NCI-H1436 treated with DMSO at 0.1 percent for 48 hours (cell line): ENCODE results near the gene SLC6A11.

Experiments
- DNase-seq: peaks from one replicate; lab custom pipeline; 2025; lab: John Stamatoyannopoulos, UW

The SLC6A11 gene

DNA sequence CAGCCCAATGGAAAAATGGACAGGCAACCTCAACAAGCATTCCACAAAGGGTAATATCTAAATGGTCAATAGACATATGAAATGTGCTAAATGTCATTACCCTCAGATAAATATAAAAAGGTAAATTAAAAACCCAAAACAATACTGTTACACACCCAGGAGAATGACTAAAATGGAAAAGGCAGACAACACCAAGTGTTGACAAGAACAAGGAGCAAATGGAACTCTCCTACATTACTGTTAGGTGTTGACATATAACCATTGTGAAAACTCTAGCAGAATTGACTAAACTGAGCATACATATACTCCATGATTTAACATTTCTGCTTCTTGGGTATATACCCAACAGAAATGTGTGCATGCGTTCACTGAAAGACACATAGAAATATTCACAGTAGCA lies 25.3 kb upstream of the SLC6A11 start:
- no peak for DNase-seq

GRCh38 chr3:10792208-10792607 lies 23.8 kb upstream of the SLC6A11 start:
- no peak for DNase-seq

DNA sequence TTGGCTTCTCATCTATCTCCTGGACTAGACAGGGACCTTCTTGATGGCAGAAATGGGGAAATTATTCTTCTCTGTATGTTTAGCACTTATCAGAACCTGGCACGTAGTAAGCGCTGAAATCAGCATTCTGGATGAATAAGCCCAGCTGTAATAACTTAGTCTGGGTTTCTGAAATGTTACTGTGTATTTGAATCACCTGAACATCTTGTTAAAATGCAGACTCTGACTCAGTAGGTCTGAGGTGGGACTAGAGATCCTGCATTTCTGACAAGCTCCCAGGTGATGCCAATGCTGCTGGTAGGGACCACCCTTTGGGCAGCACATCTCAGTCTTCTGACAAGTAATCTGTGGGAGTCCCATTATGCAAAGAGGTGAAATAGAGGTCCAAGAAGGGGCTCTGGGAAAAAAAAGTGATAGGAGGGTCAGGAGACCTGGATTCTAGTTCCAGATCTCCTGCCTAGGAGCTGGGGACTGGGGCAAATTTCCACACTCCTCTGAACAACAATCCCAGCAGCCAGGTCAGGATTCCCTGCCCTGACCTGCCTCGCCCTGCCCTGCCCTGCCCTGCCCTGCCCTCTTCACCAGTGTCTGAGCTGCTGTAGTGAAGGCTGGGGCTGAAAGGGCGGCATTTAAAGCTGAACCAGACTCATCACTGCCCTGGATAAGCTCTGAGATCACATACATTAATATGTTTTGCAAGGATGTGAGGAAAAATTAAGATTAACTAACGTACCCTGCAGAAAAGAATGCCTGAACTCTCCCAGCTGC lies 17.2 kb upstream of the SLC6A11 start:
- DNase-seq, result no peak

GRCh38 chr3:10804183-10804648 lies 11.8 kb upstream of the SLC6A11 start:
- no peak for DNase-seq

DNA sequence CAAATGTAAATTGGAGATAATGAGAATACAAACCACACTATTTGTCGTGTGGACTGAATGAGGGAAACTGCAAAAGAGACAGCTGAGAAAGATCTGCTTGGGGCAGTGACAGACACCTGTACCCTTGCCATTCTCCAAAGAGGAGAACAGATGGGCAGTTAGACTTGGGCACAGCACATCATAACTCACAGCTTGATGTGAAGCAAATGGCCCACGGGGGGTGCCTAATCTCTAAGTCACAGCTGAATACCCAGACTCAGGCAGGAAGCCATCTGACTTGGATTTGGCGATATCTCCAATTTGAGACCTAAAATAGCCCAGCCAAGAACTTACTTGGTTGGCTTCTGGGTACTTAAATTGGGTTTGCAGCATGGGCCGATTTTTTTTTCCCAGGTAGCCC lies 10.0 kb upstream of the SLC6A11 start:
- DNase-seq, result no peak

GRCh38 chr3:10808130-10808735 lies 7.8 kb upstream of the SLC6A11 start:
- DNase-seq, result no peak

- no peak for DNase-seq
These were observed 7.1 kb upstream of the SLC6A11 start for GRCh38 chr3:10808974-10809373.

DNA sequence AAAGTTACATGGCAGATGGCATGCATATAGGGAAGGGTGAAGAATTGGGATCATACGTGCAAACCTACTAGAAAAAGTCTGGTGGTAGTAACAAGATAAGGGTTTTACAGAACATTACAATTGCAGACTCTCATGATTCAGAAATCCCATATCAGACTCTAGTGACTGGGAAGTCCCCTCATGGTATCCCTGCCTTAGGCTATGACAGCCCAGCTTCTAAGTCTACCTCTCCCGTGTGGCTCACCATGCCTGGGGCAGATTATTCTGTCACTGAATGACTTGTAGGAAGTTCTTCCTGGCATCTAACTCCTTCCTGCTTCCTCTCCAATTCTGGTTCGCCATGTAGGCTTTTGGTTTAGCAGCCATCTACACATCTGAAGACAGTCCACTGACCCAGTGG lies 5.7 kb upstream of the SLC6A11 start:
- no peak for DNase-seq

DNA sequence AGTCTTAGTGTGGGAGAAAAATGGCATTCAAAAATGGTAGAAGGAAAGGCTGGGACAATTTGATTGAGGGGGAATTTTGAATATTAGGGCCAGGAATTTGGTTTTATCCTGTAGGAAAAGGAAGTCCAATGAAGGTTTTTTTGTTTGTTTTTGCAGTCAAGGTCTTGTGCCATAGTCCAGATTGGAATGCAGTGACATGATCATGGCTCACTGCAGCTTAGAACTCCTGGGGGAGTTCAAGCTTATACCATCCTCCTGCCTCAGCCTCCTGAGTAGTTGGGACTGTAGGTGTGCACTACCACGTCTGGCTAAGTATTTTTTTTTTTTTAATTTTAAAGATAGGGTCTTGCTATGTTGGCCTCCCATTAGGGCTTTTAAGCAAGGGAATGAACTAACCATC lies 2.6 kb upstream of the SLC6A11 start:
- no peak for DNase-seq

- DNase-seq, result no peak
These were observed 1.4 kb upstream of the SLC6A11 start for GRCh38 chr3:10814623-10815022.

- DNase-seq, result no peak
These were observed 541 bp upstream of the SLC6A11 start for GRCh38 chr3:10815487-10815886.

- DNase-seq, result no peak
These were observed 830 bp downstream of the SLC6A11 start for GRCh38 chr3:10816863-10817253.

- no peak for DNase-seq
These were observed 1.5 kb downstream of the SLC6A11 start for GRCh38 chr3:10817506-10817905.

GRCh38 chr3:10822055-10822454 lies 6.0 kb downstream of the SLC6A11 start:
- no peak for DNase-seq

GRCh38 chr3:10822708-10823515 lies 6.9 kb downstream of the SLC6A11 start:
- DNase-seq, result no peak

DNA sequence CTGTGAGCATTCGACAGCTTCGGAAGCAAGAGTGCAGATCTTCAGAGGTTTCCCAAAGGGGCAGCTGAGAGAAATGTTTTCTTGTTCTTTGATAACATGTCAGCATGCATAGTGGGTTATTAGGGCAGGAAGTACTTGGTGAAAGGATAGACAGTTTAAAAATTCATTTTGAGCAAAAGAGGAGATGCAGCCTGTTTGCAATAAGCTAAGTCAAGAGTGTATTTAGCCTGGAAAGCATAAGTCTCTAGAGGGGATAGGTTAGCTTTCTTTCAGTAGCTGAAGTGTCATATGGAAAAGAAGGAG lies 7.4 kb downstream of the SLC6A11 start:
- no peak for DNase-seq

GRCh38 chr3:10824468-10824867 lies 8.4 kb downstream of the SLC6A11 start:
- no peak for DNase-seq

DNA sequence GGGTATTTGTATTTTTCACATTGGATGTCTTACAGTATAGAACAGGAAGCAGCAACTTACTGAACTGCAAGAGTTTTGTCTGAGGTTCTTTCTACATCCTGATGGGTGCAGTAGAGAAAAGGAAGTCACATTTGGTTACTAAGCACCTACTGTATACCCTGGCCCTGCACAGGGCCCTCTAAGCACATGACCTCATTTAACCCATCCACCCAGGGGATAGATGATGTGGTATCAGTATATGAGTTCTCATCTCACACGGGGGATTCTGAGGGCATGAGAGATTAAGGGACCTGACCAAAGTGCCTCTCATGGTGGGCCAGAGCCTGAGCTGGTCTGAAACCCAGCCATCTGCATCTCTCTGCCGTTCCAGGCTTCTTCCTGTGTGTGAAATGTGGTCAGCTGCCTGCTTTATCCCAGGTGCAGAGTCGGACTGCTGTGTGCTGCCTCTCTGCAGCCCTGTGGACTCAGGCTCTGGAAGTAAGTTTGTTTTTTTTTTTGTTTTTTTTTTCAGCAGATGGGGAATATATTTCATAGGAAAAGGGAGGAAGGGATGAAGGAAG lies 17.9 kb downstream of the SLC6A11 start:
- DNase-seq, result no peak

- no peak for DNase-seq
These were observed 18.9 kb downstream of the SLC6A11 start for GRCh38 chr3:10834951-10835350.

GRCh38 chr3:10835406-10835805 lies 19.4 kb downstream of the SLC6A11 start:
- no peak for DNase-seq

GRCh38 chr3:10836676-10837075 lies 20.6 kb downstream of the SLC6A11 start:
- no peak for DNase-seq

- DNase-seq, result no peak
These were observed 21.8 kb downstream of the SLC6A11 start for GRCh38 chr3:10837849-10838248.

- DNase-seq, result no peak
These were observed 23.1 kb downstream of the SLC6A11 start for GRCh38 chr3:10839167-10839566.
